Motor neuron (in vitro differentiated cells): Measurements from ENCODE around the gene SDK1. TPM values are rescaled to one million over a fixed set of nuclear protein-coding genes. Genes with fewer than 3 reads are reported as not detected.
A peak's percentile ranks its signal among the peaks of the same experiment; 100 is the strongest.

Experiments used
- ATAC-seq, 8 experiments: fragments of 200-7000 bp; cut with Tn5 transposase; replicated peaks in 6 of 8; 2 replicates each; pipeline ENCODE4 v1.8.0; 2021; ENCODE audit warnings: mild to moderate bottlenecking in 8 of 8, moderate library complexity in 8 of 8
- H3K27ac ChIP-seq, 2 donors: fragments of 250-450 bp; sonication (Bioruptor Pico); 2 replicates each; pipeline ENCODE4 v1.9.0; 2021; ENCODE audit warnings: antibody characterized with exemption in 2 of 2, mild to moderate bottlenecking in 2 of 2, moderate library complexity in 1 of 2
- H3K4me1 ChIP-seq, 2 donors: fragments of 250-450 bp; sonication (Bioruptor Pico); replicated peaks in 1 of 2; 2 replicates each; pipeline ENCODE4 v1.6.1; 2021; ENCODE audit warnings: antibody characterized with exemption in 2 of 2, mild to moderate bottlenecking in 2 of 2, moderate library complexity in 1 of 2
- H3K4me3 ChIP-seq, 5 donors: fragments of 250-450 bp; sonication (Bioruptor Pico); 2 replicates each; pipeline ENCODE4 v1.9.0; 2021; ENCODE audit warnings: antibody characterized with exemption in 5 of 5, mild to moderate bottlenecking in 5 of 5, moderate library complexity in 4 of 5
- WGBS, 10 experiments: fragments of 450-650 bp; shearing (Covaris generic); methylation state at CpG; one replicate each; pipeline ENCODE4 v1.0.0; 2022; 5-methylcytosine and 5-hydroxymethylcytosine counted together
- in situ Hi-C, 9 experiments: fragments of 400-800 bp; cut with MboI; loops; one replicate each; pipeline ENCODE4 v1.15.0; 2021; ENCODE audit warnings: low sequenced_read_pairs in 9 of 9, low pct_unique_long_range_greater_than_20kb in 2 of 9; ENCODE audit not compliant: unreplicated experiment in 9 of 9
- total RNA-seq, 8 experiments: library from RNA; unstranded; fragments of 300-600 nt; gene quantifications; 2 replicates each; pipeline versions ENCODE4 v1.2.3 to v1.2.4, GENCODE V29; 2022

Gene SDK1
- total RNA-seq, 8 experiments from 2014 or later: 0.66 to 30.6 (median 8.0) TPM

- ATAC-seq: no peak
- in situ Hi-C loops: no loop called here
- WGBS, 10 experiments: 25 to 100% (median 75%) methylated on average over 1 to 4 of the region's 8 CpGs; no CpG with 5 or more reads in 3 of the 10 experiments
- H3K4me3 ChIP-seq: no peak overlapping the region
- peaks cover 0 to 11% of the 10 kb centered on the region in 2 donors for H3K4me1 ChIP-seq
- no peak overlapping the region for H3K27ac ChIP-seq
These were observed 699.1 kb downstream of the SDK1 start for GRCh38 chr7:4000139-4000538.

GRCh38 chr7:4000934-4001333 lies 699.9 kb downstream of the SDK1 start:
- H3K4me1 ChIP-seq: peaks cover 0 to 15% of the 10 kb centered on the region in 2 donors
- in situ Hi-C loops: no loop called here
- ATAC-seq: no peak
- 14 to 100% (median 100%) methylated on average over 1 to 3 of the region's 8 CpGs; no CpG with 5 or more reads in 5 of the 10 experiments for WGBS, 10 experiments
- no peak overlapping the region for H3K27ac ChIP-seq
- H3K4me3 ChIP-seq: no peak overlapping the region

GRCh38 chr7:4001742-4002141 lies 700.7 kb downstream of the SDK1 start:
- Histone ChIP-seq H3K27ac (no peak overlapping the region), H3K4me3 (no peak overlapping the region), H3K4me1 (peaks cover 7 to 23% of the 10 kb centered on the region in 2 donors)
- in situ Hi-C loops: no loop called here
- WGBS, 10 experiments: 0 to 50% (median 20%) methylated on average over 1 to 4 of the region's 4 CpGs
- peak in 3 of 8 experiments; percentile 13 to 34 (median 24) for ATAC-seq

- in situ Hi-C loops: no loop called here
- Histone ChIP-seq H3K4me1 (peaks cover 12 to 32% of the 10 kb centered on the region in 2 donors), H3K27ac (no peak overlapping the region), H3K4me3 (no peak overlapping the region)
- ATAC-seq: no peak
- WGBS, 10 experiments: 40 to 100% (median 80%) methylated on average over 1 to 6 of the region's 9 CpGs; no CpG with 5 or more reads in 1 of the 10 experiments
These were observed 702.5 kb downstream of the SDK1 start for GRCh38 chr7:4003503-4003902.

- ATAC-seq: peak in 5 of 8 experiments; percentile 80 to 93 (median 88)
- peaks cover 38 to 57% of the 10 kb centered on the region in 2 donors for H3K4me1 ChIP-seq
These were observed 705.6 kb downstream of the SDK1 start for GRCh38 chr7:4006687-4007086.

GRCh38 chr7:4009211-4010060 lies 708.4 kb downstream of the SDK1 start:
- 20 to 76% (median 59%) methylated on average over 1 to 8 of the region's 16 CpGs; no CpG with 5 or more reads in 1 of the 10 experiments for WGBS, 10 experiments
- in situ Hi-C loops: no loop called here
- ATAC-seq: peak in 4 of 8 experiments; percentile 25 to 82 (median 32)
- Histone ChIP-seq H3K27ac (no peak overlapping the region), H3K4me3 (no peak overlapping the region), H3K4me1 (peaks cover 53 to 68% of the 10 kb centered on the region in 2 donors)

More at GRCh38 chr7:4006687-4007086, 705.6 kb downstream of the SDK1 start:
- in situ Hi-C loops: no loop called here
- Histone ChIP-seq H3K4me3 (no peak overlapping the region), H3K27ac (peak overlapping the region in 1 of 2 donors; percentile 43)
- WGBS, 10 experiments: 0 to 66% (median 28%) methylated on average over 1 to 9 of the region's 11 CpGs; no CpG with 5 or more reads in 3 of the 10 experiments

- ATAC-seq: peak in 4 of 8 experiments; percentile 8 to 88 (median 38)
- in situ Hi-C loops: no loop called here
- WGBS, 10 experiments: 0 to 100% (median 84%) methylated on average over 1 to 9 of the region's 13 CpGs; no CpG with 5 or more reads in 3 of the 10 experiments
- H3K4me3 ChIP-seq: no peak overlapping the region
- H3K27ac ChIP-seq: no peak overlapping the region
- peaks cover 60 to 75% of the 10 kb centered on the region in 2 donors for H3K4me1 ChIP-seq
These were observed 709.1 kb downstream of the SDK1 start for GRCh38 chr7:4010061-4010605.

- in situ Hi-C loops: no loop called here
- Histone ChIP-seq H3K4me3 (no peak overlapping the region), H3K27ac (peak overlapping the region in 1 of 2 donors; percentile 51), H3K4me1 (peaks cover 61 to 71% of the 10 kb centered on the region in 2 donors)
- WGBS, 10 experiments: 46 to 89% (median 73%) methylated on average over 4 to 15 of the region's 30 CpGs; no CpG with 5 or more reads in 1 of the 10 experiments
- peak in 4 of 8 experiments; percentile 30 to 45 (median 32) for ATAC-seq
These were observed 710.0 kb downstream of the SDK1 start for GRCh38 chr7:4010923-4011656.

- Histone ChIP-seq H3K27ac (no peak overlapping the region), H3K4me1 (peaks cover 54 to 59% of the 10 kb centered on the region in 2 donors), H3K4me3 (no peak overlapping the region)
- ATAC-seq: no peak
- WGBS, 10 experiments: 20 to 100% (median 65%) methylated on average over 1 to 4 of the region's 10 CpGs; no CpG with 5 or more reads in 4 of the 10 experiments
- in situ Hi-C loops: no loop called here
These were observed 712.7 kb downstream of the SDK1 start for GRCh38 chr7:4013793-4014192.

- no peak overlapping the region for H3K4me3 ChIP-seq
- in situ Hi-C loops: no loop called here
- peaks cover 49 to 52% of the 10 kb centered on the region in 2 donors for H3K4me1 ChIP-seq
- WGBS, 10 experiments: 33 to 68% (median 49%) methylated on average over 1 to 12 of the region's 13 CpGs
- peak in 6 of 8 experiments; percentile 45 to 84 (median 76) for ATAC-seq
- H3K27ac ChIP-seq: no peak overlapping the region
These were observed 713.4 kb downstream of the SDK1 start for GRCh38 chr7:4014346-4015050.

- no peak for ATAC-seq
- WGBS, 10 experiments: 34 to 100% (median 91%) methylated on average over 1 to 8 of the region's 8 CpGs; no CpG with 5 or more reads in 1 of the 10 experiments
- no peak overlapping the region for H3K27ac ChIP-seq
- in situ Hi-C loops: no loop called here
- H3K4me1 ChIP-seq: peaks cover 41 to 43% of the 10 kb centered on the region in 2 donors
- H3K4me3 ChIP-seq: no peak overlapping the region
These were observed 714.3 kb downstream of the SDK1 start for GRCh38 chr7:4015371-4015770.

GRCh38 chr7:4015996-4016395 lies 714.9 kb downstream of the SDK1 start:
- in situ Hi-C loops: no loop called here
- peaks cover 35 to 37% of the 10 kb centered on the region in 2 donors for H3K4me1 ChIP-seq
- ATAC-seq: no peak
- no peak overlapping the region for H3K27ac ChIP-seq
- WGBS, 10 experiments: 37 to 100% (median 94%) methylated on average over 3 to 7 of the region's 10 CpGs; no CpG with 5 or more reads in 4 of the 10 experiments
- H3K4me3 ChIP-seq: no peak overlapping the region
